HepG2 (cell line): ENCODE data around the gene GPR17. TPM values are rescaled to one million over a fixed set of nuclear protein-coding genes. Genes with fewer than 3 reads are reported as not detected.
A peak's percentile ranks its signal among the peaks of the same experiment; 100 is the strongest.

ENCODE experiments used
- ATF4 ChIP-seq, 2 experiments: fragments of 450-650 bp in 1 of 2; sonication (generic) in 1 of 2; formaldehyde crosslinking; IDR thresholded peaks; 2 replicates each; pipeline versions ENCODE4 v1.5.0 to v1.8.0; 2020 to 2022; ENCODE audit warnings: mild to moderate bottlenecking in 1 of 2, missing genetic modification reagents in 1 of 2
- BORCS8-MEF2B ChIP-seq: sonication (generic); formaldehyde crosslinking; IDR thresholded peaks from 2 replicates; pipeline ENCODE4 v1.8.0; 2022; ENCODE audit warnings: mild to moderate bottlenecking, missing genetic modification reagents
- CCDC6 ChIP-seq: sonication (generic); formaldehyde crosslinking; IDR thresholded peaks from 2 replicates; pipeline ENCODE4 v1.8.1; 2022; ENCODE audit warnings: mild to moderate bottlenecking, missing genetic modification reagents, moderate library complexity
- DNMT1 ChIP-seq: sonication (generic); formaldehyde crosslinking; IDR thresholded peaks from 2 replicates; pipeline ENCODE4 v1.5.1; 2020; ENCODE audit warnings: mild to moderate bottlenecking, missing genetic modification reagents
- EZH2 ChIP-seq: conservative IDR thresholded peaks from 2 replicates; pipeline ENCODE4 v1.6.1; 2012; ENCODE audit warnings: mild to moderate bottlenecking, low read depth, low read length, moderate library complexity
- GABPB1 ChIP-seq: IDR thresholded peaks from 2 replicates; pipeline ENCODE4 v1.6.1; 2016; ENCODE audit warnings: mild to moderate bottlenecking, missing genetic modification reagents, moderate library complexity, missing compliant biosample characterization
- GTF3A ChIP-seq: sonication (generic); formaldehyde crosslinking; conservative IDR thresholded peaks from 2 replicates; pipeline ENCODE4 v1.4.0; 2020; ENCODE audit warnings: mild to moderate bottlenecking, missing genetic modification reagents
- HNF4G ChIP-seq, 2 experiments: sonication (generic) in 1 of 2; formaldehyde crosslinking in 1 of 2; IDR thresholded peaks; 2 replicates each; pipeline versions ENCODE4 v1.4.0 to v1.6.1; 2011 to 2020; ENCODE audit warnings: borderline replicate concordance in 2 of 2, low read depth in 2 of 2, mild to moderate bottlenecking in 2 of 2, low read length in 1 of 2, missing genetic modification reagents in 1 of 2, moderate library complexity in 1 of 2
- HOXA5 ChIP-seq: sonication (generic); formaldehyde crosslinking; IDR thresholded peaks from 2 replicates; pipeline ENCODE4 v1.4.0; 2020; ENCODE audit warnings: missing genetic modification reagents
- MIXL1 ChIP-seq: IDR thresholded peaks from 2 replicates; pipeline ENCODE4 v1.6.1; 2016
- NBN ChIP-seq: fragments of 450-650 bp; conservative IDR thresholded peaks from 2 replicates; pipeline ENCODE4 v1.6.1; 2017
- NR2F1 ChIP-seq, 2 experiments: fragments of 450-650 bp in 1 of 2; formaldehyde crosslinking in 1 of 2; IDR thresholded peaks; 2 replicates each; pipeline versions ENCODE4 v1.5.0 to v1.6.1; 2016 to 2020; ENCODE audit warnings: mild to moderate bottlenecking in 1 of 2, missing compliant biosample characterization in 1 of 2, missing genetic modification reagents in 1 of 2, moderate library complexity in 1 of 2
- SPEN ChIP-seq: sonication (generic); formaldehyde crosslinking; IDR thresholded peaks from 2 replicates; pipeline ENCODE4 v1.5.1; 2020; ENCODE audit warnings: low read depth, mild to moderate bottlenecking, missing genetic modification reagents
- STAG1 ChIP-seq: sonication (generic); formaldehyde crosslinking; IDR thresholded peaks from 2 replicates; pipeline ENCODE4 v1.4.0; 2020; ENCODE audit warnings: missing genetic modification reagents
- ZBTB26 ChIP-seq: IDR thresholded peaks from 2 replicates; pipeline ENCODE4 v1.6.1; 2016; ENCODE audit warnings: missing compliant biosample characterization, missing genetic modification reagents, borderline replicate concordance
- ZNF124 ChIP-seq: sonication (generic); formaldehyde crosslinking; IDR thresholded peaks from 2 replicates; pipeline ENCODE4 v1.4.0; 2020; ENCODE audit warnings: missing genetic modification reagents
- ZNF17 ChIP-seq: sonication (generic); formaldehyde crosslinking; IDR thresholded peaks from 2 replicates; pipeline ENCODE4 v1.5.0; 2020; ENCODE audit warnings: mild to moderate bottlenecking, missing genetic modification reagents
- ZNF296 ChIP-seq: sonication (generic); formaldehyde crosslinking; conservative IDR thresholded peaks from 2 replicates; pipeline ENCODE4 v1.5.0; 2020; ENCODE audit warnings: mild to moderate bottlenecking, missing genetic modification reagents
- ZNF30 ChIP-seq: sonication (generic); formaldehyde crosslinking; IDR thresholded peaks from 2 replicates; pipeline ENCODE4 v1.5.0; 2020; ENCODE audit warnings: mild to moderate bottlenecking, missing genetic modification reagents
- ZNF383 ChIP-seq: sonication (generic); formaldehyde crosslinking; IDR thresholded peaks from 2 replicates; pipeline ENCODE4 v1.4.0; 2020; ENCODE audit warnings: missing genetic modification reagents, mild to moderate bottlenecking, borderline replicate concordance
- ZNF639 ChIP-seq: conservative IDR thresholded peaks from 2 replicates; pipeline ENCODE4 v1.6.1; 2018; ENCODE audit warnings: missing genetic modification reagents
- ZNF670 ChIP-seq: sonication (generic); formaldehyde crosslinking; IDR thresholded peaks from 2 replicates; pipeline ENCODE4 v1.8.0; 2022; ENCODE audit warnings: mild to moderate bottlenecking, missing genetic modification reagents, borderline replicate concordance
- ZNF782 ChIP-seq: sonication (generic); formaldehyde crosslinking; IDR thresholded peaks from 2 replicates; pipeline ENCODE4 v1.4.0; 2020; ENCODE audit warnings: missing genetic modification reagents, mild to moderate bottlenecking, borderline replicate concordance
- polyA plus RNA-seq, 8 experiments: library from polyadenylated mRNA; depleted of rRNA in 3 of 8; stranded (reverse) in 7 of 8; unstranded in 1 of 8; fragments of >200 nt; fragmentation: Illumina TruSeq in 4 of 8; extraction: Trizol in 4 of 8; gene quantifications; 2 replicates each; pipeline versions ENCODE4 v1.2.1 to v1.2.3, GENCODE V29; 2011 to 2016; ENCODE audit warnings: low read depth in 4 of 8, missing spikeins in 1 of 8, mixed read lengths in 1 of 8; ENCODE audit not compliant: insufficient read depth in 1 of 8
- total RNA-seq, 5 experiments: library from RNA; depleted of rRNA; stranded (reverse); fragments of >200 nt; fragmentation: Illumina TruSeq; extraction: Trizol; gene quantifications; 2 replicates each; pipeline ENCODE4 v1.2.3, GENCODE V29; 2016; ENCODE audit warnings: low read depth in 1 of 5
- TF ChIP-seq, protein P1 (sequence below): sonication (generic); formaldehyde crosslinking; IDR thresholded peaks from 2 replicates; pipeline ENCODE4 v1.8.1; 2023; ENCODE audit warnings: mild to moderate bottlenecking, inconsistent platforms, moderate library complexity, missing genetic modification reagents, borderline replicate concordance
- TF ChIP-seq, protein P2 (sequence below), 2 experiments: sonication (generic) in 1 of 2; formaldehyde crosslinking in 1 of 2; IDR thresholded peaks; 2 replicates each; pipeline versions ENCODE4 v1.4.0 to v1.6.1; 2018 to 2020; ENCODE audit warnings: missing genetic modification reagents in 2 of 2, borderline replicate concordance in 1 of 2, low read depth in 1 of 2, mild to moderate bottlenecking in 1 of 2, missing biosample characterization in 1 of 2

GPR17 gene
- total and polyA plus RNA-seq, 2 of the 13 experiments (the other 11 are each of a cell fraction or from before 2014, with no cell fraction given), result not detected

DNA sequence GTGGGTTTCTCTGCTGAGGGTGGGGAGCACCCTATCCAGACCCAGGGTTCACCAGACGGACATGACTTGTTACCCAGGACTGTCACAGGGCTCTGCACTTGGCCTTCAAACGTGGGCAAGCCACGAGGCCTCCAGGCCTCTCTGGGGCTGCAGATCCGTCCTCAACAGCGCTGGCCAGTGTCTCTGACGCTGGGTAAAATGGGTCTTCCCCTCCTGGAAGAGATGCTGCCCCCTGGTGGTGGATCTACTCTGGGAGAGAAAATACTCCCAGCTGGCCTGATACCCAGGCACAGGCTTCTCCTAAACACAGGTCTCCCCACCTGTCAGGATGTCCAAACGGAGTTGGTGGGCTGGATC is 3.7 kb downstream of the GPR17 start (continued):
- TF ChIP-seq ZBTB26 (CRISPR knock-in tag) (no peak), HOXA5 (CRISPR knock-in tag) (no peak), EZH2 (no peak), NR2F1 (CRISPR knock-in tag; IDR thresholded peaks at IDR 0.05) (no peak), ZNF30 (CRISPR knock-in tag) (no peak), MIXL1 (CRISPR knock-in tag) (no peak), ZNF17 (no peak), ZNF782 (no peak; the same call in 1 of the 2 replicates), ATF4 (CRISPR knock-in tag; IDR thresholded peaks at IDR 0.05) (no peak), ZNF639 (CRISPR knock-in tag) (no peak; the same call in 1 of the 2 replicates), ZNF670 (CRISPR knock-in tag) (peak; percentile 67; the same call in 1 of the 2 replicates), BORCS8-MEF2B (CRISPR knock-in tag) (no peak), ZNF124 (CRISPR knock-in tag) (no peak), DNMT1 (CRISPR knock-in tag) (no peak), CCDC6 (CRISPR knock-in tag) (peak; percentile 43; the same call in 1 of the 2 replicates), SPEN (CRISPR knock-in tag) (0 out of 2 replicates have a peak, but pooled peaks have one; percentile 8), NBN (no peak), HNF4G (IDR thresholded peaks at IDR 0.05; ENCODE audit: borderline replicate concordance, low read depth, low read length) (no peak), HNF4G (CRISPR knock-in tag; IDR thresholded peaks at IDR 0.05; ENCODE audit: borderline replicate concordance, low read depth) (no peak), ZNF296 (no peak), STAG1 (CRISPR knock-in tag) (peak; percentile 72), ZNF383 (CRISPR knock-in tag) (no peak), GTF3A (no peak), GABPB1 (peak; percentile 38)
- TF ChIP-seq, protein P1, sequence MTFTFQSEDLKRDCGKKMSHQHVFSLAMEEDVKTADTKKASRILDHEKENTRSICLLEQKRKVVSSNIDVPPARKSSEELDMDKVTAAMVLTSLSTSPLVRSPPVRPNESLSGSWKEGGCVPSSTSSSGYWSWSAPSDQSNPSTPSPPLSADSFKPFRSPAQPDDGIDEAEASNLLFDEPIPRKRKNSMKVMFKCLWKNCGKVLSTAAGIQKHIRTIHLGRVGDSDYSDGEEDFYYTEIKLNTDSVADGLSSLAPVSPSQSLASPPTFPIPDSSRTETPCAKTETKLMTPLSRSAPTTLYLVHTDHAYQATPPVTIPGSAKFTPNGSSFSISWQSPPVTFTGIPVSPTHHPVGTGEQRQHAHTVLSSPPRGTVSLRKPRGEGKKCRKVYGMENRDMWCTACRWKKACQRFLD (CRISPR knock-in tag), result no peak
- TF ChIP-seq, protein P2, sequence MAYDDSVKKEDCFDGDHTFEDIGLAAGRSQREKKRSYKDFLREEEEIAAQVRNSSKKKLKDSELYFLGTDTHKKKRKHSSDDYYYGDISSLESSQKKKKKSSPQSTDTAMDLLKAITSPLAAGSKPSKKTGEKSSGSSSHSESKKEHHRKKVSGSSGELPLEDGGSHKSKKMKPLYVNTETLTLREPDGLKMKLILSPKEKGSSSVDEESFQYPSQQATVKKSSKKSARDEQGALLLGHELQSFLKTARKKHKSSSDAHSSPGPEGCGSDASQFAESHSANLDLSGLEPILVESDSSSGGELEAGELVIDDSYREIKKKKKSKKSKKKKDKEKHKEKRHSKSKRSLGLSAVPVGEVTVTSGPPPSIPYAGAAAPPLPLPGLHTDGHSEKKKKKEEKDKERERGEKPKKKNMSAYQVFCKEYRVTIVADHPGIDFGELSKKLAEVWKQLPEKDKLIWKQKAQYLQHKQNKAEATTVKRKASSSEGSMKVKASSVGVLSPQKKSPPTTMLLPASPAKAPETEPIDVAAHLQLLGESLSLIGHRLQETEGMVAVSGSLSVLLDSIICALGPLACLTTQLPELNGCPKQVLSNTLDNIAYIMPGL (CRISPR knock-in tag; IDR thresholded peaks at IDR 0.05; ENCODE audit: borderline replicate concordance in 1 of 2, low read depth in 1 of 2), result peak; percentile 56 to 78; a peak in 3 of 4 replicates
